Measurements from ENCODE around the gene SHC3. TPM values are rescaled to one million over a fixed set of nuclear protein-coding genes. Genes with fewer than 3 reads are reported as not detected.

Gene SHC3
- total RNA-seq, 2 donors from 2014 or later, result not detected

DNA sequence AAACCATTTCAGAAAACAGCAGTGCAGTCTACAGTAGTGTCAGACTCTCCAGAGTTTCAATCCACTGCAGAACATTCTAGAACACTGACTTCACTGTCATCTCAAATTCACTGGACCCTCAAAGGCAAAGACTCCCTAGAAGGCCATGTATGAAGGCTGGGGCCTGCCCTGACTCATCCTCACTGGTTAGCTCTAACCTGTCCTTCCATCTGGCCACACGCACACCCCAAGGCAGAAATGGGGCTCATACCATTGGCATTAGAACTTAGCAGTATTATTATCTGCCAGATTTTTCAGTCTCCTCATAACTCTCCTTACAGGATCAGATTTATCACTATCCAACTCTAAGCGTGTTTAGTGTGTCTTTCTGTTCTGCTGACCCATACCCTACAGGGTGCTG lies 166.9 kb downstream of the SHC3 start:
- no peak for ATAC-seq (replicated peaks in 1 of 2)
- Mint-ChIP-seq H3K36me3 (ENCODE audit: insufficient read depth in 2 of 2) (no peaks in the 10 kb centered on the region), H3K27me3 (ENCODE audit: low read depth) (peaks cover 14% of the 10 kb centered on the region), H3K4me3 (no peak overlapping the region), H3K9me3 (no peaks in the 10 kb centered on the region), H3K27ac (no peak overlapping the region), H3K4me1 (ENCODE audit: low read depth) (no peaks in the 10 kb centered on the region)
- DNase-seq, result no peak

DNA sequence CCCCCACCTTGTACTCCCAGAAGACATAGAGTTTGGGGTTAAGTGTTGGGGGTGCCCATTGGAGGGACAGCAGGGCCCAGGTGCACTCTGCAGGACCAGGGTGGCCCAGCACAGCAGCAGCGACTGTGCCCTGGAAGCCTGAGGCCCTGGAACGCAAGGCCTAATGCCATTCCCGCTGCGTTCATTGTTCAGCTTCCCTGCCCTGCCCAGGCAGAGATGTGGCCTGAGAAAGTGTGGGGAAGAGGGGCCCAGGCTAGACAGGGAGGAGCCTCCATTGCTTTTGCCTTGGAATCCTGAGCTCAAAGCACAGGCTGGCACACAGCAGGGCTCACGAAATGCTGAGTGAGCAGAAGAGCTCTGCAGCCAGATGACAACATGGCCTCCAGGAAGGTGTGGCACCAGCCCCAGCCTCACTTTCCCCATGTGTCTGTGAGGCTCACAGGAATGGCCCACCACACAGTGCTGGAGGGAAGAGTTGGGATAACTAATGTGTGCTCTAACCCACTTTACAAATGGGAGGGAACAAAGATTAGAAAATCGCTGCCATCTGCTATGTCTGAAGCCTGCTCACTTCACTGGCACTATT lies 168.0 kb downstream of the SHC3 start:
- DNase-seq (no peak), ATAC-seq (replicated peaks in 1 of 2) (no peak)
- Mint-ChIP-seq H3K27ac (no peak overlapping the region), H3K4me3 (no peak overlapping the region), H3K9me3 (no peaks in the 10 kb centered on the region), H3K36me3 (ENCODE audit: insufficient read depth in 2 of 2) (no peaks in the 10 kb centered on the region), H3K27me3 (ENCODE audit: low read depth) (peaks cover 15% of the 10 kb centered on the region), H3K4me1 (ENCODE audit: low read depth) (no peaks in the 10 kb centered on the region)

DNA sequence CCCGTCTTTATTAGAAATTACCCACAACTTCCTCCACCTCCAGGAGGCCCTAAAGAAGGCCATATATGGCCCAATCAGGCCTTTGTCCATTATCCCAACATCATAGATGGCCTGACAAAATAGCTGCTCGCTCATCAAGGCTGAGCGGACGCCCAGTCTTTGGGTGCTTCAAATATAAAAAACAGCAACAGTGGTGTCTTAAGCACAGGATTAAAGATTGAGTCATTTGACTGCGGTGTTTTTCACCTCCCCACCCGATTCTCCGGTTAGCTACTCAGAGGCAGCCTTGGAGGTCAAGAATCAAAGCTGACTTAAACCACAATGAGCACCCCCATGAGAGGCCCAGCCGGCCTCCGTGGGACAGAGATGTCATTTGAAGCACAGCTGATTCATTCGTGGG lies 168.6 kb downstream of the SHC3 start:
- Mint-ChIP-seq H3K27ac (no peak overlapping the region), H3K4me1 (ENCODE audit: low read depth) (no peaks in the 10 kb centered on the region), H3K9me3 (no peaks in the 10 kb centered on the region), H3K27me3 (ENCODE audit: low read depth) (peaks cover 15% of the 10 kb centered on the region), H3K36me3 (ENCODE audit: insufficient read depth in 2 of 2) (no peaks in the 10 kb centered on the region), H3K4me3 (no peak overlapping the region)
- no peak for ATAC-seq (replicated peaks in 1 of 2)
- DNase-seq, result no peak

DNA sequence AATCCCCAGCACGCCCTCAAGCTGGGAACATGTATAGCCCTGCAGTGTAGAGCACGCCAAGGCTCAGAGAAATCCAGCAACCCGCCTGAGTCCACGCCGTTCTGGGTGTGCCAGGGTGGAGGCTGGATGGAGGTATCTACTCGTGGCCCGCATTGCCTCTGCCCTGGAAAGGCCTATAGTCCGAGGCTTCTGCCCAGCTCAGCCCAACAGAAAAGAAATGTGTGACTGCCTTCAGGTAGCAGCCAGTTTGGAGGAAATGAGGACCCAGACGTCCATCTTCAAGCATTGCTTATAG lies 169.1 kb downstream of the SHC3 start:
- no peaks in the 10 kb centered on the region for H3K9me3 Mint-ChIP-seq
- DNase-seq (no peak), ATAC-seq (replicated peaks in 1 of 2) (no peak)
- H3K4me1 Mint-ChIP-seq (ENCODE audit: low read depth), result no peaks in the 10 kb centered on the region
- no peaks in the 10 kb centered on the region for H3K36me3 Mint-ChIP-seq (ENCODE audit: insufficient read depth in 2 of 2)
- H3K4me3 Mint-ChIP-seq, result no peak overlapping the region
- peaks cover 21% of the 10 kb centered on the region for H3K27me3 Mint-ChIP-seq (ENCODE audit: low read depth)
- no peak overlapping the region for H3K27ac Mint-ChIP-seq

DNA sequence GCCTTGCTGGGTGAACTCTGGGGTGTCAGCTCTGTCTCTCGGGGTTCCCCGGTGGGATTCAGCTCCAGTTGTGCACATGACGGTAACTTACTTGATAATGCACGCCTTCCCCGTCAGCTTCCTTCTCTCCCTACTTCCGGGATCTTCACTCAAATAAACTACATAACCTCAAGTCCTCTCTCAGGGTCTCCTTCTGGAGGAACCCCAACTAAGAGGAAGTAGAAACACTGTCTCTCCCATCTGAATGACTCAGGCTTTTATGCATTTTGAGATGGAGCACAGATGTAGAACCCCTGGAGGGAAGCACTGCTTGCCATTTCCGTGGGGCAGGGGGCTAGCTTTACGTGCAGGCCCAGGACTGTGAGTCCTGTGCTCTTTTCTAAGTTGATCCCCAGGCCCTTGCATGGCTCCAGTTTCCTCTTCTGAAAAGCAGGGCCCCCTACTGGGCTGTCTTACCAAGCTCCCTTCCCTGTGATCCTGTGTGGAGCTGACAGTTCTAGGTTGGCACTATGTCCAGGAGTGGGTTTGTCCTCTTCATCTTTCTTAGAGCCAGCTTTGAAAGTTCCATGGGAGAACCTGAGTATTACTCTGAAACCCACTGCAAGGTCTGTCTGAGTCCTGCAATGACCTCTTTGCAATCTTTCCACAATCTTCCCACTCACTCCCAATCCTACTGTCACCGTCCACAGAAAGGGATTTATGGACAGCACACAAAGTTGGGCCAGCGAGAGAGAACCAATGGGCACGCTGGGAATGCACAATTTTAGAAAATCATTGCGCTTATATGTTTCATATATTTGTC lies 169.7 kb downstream of the SHC3 start:
- Mint-ChIP-seq H3K9me3 (no peaks in the 10 kb centered on the region), H3K27me3 (ENCODE audit: low read depth) (peaks cover 24% of the 10 kb centered on the region), H3K4me1 (ENCODE audit: low read depth) (no peaks in the 10 kb centered on the region), H3K27ac (no peak overlapping the region), H3K4me3 (no peak overlapping the region), H3K36me3 (ENCODE audit: insufficient read depth in 2 of 2) (no peaks in the 10 kb centered on the region)
- ATAC-seq (replicated peaks in 1 of 2) (no peak), DNase-seq (no peak)

DNA sequence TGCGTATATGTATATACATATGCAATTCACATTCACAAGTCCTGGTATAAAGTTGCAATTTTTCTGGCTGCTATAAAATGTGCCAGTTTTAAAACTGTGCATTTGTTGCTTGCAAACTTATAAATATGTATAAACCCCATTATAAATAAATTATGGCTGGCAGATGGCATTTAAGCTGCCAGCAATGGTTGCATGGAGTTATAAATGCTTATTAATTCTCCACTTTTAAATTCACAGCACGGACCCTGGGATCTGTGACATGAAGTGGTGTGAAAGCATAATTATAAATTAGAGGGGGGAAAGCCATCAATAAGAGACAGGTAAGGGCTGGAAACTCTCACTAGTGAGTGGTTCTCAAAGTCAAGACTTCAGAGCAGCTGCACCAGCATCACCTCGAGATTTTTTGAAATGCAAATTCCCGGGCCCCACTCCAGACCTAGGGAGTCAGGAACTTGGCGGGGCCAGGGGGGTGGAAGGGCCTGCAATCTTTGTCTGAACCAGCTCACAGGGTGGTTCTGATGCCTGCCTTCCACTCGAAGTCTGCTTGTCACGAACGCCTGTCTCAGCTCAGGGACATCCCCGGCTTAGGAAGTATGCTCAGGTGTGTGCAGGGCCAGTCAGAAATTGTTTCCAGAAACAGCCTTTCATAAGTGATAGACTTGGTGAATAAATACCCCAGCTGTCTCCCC lies 170.4 kb downstream of the SHC3 start:
- H3K9me3 Mint-ChIP-seq, result no peaks in the 10 kb centered on the region
- no peaks in the 10 kb centered on the region for H3K36me3 Mint-ChIP-seq (ENCODE audit: insufficient read depth in 2 of 2)
- no peak overlapping the region for H3K4me3 Mint-ChIP-seq
- no peak for ATAC-seq (replicated peaks in 1 of 2)
- no peaks in the 10 kb centered on the region for H3K4me1 Mint-ChIP-seq (ENCODE audit: low read depth)
- no peak for DNase-seq
- H3K27me3 Mint-ChIP-seq (ENCODE audit: low read depth), result peaks cover 32% of the 10 kb centered on the region
- no peak overlapping the region for H3K27ac Mint-ChIP-seq

DNA sequence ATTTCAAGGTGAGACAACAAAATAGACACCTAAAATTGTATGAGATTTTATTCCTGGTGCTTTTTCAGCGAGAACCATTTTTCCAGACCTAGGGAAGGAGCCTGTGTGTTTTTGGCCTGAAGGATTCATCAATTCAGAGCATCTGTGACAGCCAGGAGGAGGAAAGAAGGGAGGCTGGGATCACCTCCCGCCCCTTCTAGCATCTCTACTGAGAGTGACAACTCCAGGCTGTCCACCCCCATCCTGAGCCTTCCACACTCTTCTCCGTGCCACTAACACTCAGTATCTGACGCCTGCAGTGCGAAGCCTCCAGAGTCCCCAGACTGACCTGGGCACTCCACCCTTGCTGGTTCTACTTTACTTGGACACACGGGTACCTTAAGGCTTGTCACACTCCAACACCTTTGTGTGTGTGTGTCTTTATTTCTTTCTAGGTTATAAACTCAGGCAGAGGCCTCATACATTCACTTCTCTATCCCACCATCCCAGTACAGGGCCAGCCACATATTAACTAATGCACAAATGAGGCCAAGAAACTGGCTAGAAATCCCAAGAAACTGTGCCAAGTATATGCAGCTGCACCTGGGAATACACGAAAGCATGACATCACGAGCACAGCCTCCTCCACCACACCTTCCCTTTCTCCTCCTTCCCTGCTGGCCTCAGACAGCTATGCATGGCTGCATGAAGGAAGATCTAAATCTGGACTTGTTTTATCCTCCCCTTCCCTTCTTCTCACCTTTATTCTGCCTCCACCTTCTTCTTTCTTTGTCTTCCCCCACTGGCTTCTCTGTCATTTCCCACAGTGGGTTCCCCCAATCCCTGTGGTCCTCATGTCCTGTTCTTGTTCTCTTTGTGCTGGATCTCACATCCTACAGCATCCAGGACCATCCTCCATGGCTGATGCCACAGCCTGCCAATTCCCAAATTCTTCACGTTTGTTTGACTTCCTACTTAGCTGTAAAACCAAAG lies 171.3 kb downstream of the SHC3 start:
- H3K4me1 Mint-ChIP-seq (ENCODE audit: low read depth), result no peaks in the 10 kb centered on the region
- H3K9me3 Mint-ChIP-seq, result no peaks in the 10 kb centered on the region
- ATAC-seq (replicated peaks in 1 of 2), result no peak
- H3K36me3 Mint-ChIP-seq (ENCODE audit: insufficient read depth in 2 of 2), result no peaks in the 10 kb centered on the region
- DNase-seq, result no peak
- no peak overlapping the region for H3K4me3 Mint-ChIP-seq
- no peak overlapping the region for H3K27ac Mint-ChIP-seq
- H3K27me3 Mint-ChIP-seq (ENCODE audit: low read depth), result peaks cover 41% of the 10 kb centered on the region

DNA sequence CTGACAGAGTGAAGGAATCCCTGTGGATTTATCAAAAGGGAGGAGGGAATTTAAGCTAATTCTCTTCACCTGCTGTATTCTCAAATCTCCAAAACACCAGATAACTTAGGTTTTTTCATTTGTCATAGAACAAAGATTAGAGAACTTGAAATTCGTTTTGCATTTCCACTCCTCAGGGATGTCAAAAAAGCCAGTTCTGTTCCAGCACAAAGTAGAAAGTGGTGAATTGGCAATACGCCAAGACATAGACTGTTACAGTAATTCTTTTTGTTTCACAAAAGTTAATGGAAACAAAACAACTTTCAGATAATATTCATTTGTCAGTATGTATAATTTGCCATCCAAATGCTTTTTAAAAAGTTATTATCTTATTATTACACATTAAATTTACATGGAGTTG lies 172.4 kb downstream of the SHC3 start:
- ATAC-seq (replicated peaks in 1 of 2), result no peak
- peaks cover 4% of the 10 kb centered on the region for H3K4me1 Mint-ChIP-seq (ENCODE audit: low read depth)
- peaks cover 49% of the 10 kb centered on the region for H3K27me3 Mint-ChIP-seq (ENCODE audit: low read depth)
- no peak overlapping the region for H3K27ac Mint-ChIP-seq
- no peaks in the 10 kb centered on the region for H3K9me3 Mint-ChIP-seq
- H3K4me3 Mint-ChIP-seq, result no peak overlapping the region
- no peak for DNase-seq
- H3K36me3 Mint-ChIP-seq (ENCODE audit: insufficient read depth in 2 of 2), result no peaks in the 10 kb centered on the region

DNA sequence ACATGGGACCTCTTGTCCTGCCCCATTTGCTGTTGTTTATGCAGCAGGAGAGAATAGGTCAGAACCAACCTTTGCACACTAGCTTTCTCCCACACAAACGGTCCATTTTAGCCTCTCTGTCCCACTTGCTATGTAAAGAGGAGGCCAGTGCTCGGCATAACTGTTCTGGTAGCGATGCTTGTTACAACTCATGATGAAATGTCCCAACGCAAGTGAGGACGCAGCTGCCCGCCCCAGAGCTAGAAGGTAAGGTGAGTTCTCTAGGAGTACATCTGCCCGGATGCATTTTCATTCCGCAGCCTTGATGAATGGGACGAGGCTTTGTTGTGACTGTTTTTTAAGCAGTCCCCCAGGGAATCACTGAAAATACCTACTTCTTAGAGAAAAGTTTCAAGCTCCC lies 173.3 kb downstream of the SHC3 start:
- no peak for ATAC-seq (replicated peaks in 1 of 2)
- H3K36me3 Mint-ChIP-seq (ENCODE audit: insufficient read depth in 2 of 2), result no peaks in the 10 kb centered on the region
- no peaks in the 10 kb centered on the region for H3K9me3 Mint-ChIP-seq

DNA sequence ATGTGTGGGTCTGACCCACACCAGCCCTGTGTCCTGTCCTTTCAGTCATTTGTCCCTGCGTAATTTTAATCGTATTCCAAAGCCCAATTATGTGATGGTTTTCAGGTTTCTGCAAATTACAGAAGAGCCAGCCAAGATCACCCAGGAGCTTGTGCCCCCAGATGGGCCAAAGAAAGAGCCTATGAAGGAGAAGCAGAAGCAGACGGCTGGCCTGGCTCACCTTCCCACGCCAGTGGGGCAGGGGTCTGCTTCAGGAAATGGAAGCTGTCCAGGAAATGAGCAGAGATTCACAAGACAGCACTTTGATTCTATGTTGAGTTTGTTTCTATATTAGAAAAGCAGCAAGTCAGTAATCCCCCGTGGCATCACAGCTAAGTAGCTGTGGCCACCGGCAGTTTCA lies 175.6 kb downstream of the SHC3 start:
- Mint-ChIP-seq H3K4me1 (ENCODE audit: low read depth) (peaks cover 11% of the 10 kb centered on the region), H3K36me3 (ENCODE audit: insufficient read depth in 2 of 2) (no peaks in the 10 kb centered on the region), H3K4me3 (no peak overlapping the region), H3K9me3 (no peaks in the 10 kb centered on the region), H3K27me3 (ENCODE audit: low read depth) (peaks cover 43% of the 10 kb centered on the region), H3K27ac (no peak overlapping the region)
- DNase-seq (no peak), ATAC-seq (replicated peaks in 1 of 2) (no peak)

More for the DNA sequence above, 173.3 kb downstream of the SHC3 start:
- H3K27me3 Mint-ChIP-seq (ENCODE audit: low read depth), result peaks cover 49% of the 10 kb centered on the region
- DNase-seq, result no peak
- H3K27ac Mint-ChIP-seq, result no peak overlapping the region
- H3K4me1 Mint-ChIP-seq (ENCODE audit: low read depth), result peaks cover 11% of the 10 kb centered on the region
- no peak overlapping the region for H3K4me3 Mint-ChIP-seq

DNA sequence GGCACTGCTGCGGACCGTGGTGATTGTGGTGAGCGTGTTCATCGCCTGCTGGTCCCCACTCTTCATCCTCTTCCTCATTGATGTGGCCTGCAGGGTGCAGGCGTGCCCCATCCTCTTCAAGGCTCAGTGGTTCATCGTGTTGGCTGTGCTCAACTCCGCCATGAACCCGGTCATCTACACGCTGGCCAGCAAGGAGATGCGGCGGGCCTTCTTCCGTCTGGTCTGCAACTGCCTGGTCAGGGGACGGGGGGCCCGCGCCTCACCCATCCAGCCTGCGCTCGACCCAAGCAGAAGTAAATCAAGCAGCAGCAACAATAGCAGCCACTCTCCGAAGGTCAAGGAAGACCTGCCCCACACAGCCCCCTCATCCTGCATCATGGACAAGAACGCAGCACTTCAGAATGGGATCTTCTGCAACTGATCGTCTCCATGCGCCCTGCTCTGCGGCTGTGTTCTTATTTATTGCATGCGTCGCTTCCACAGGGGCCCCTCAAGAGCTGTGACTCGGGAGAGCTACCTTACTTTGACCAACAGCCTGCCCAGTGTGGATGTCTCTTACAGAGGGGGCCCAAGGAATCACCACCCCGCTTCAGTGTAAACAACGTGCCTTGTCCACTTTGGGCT lies 176.6 kb downstream of the SHC3 start:
- Mint-ChIP-seq H3K9me3 (no peaks in the 10 kb centered on the region), H3K4me3 (no peak overlapping the region), H3K27ac (no peak overlapping the region), H3K36me3 (ENCODE audit: insufficient read depth in 2 of 2) (no peaks in the 10 kb centered on the region), H3K27me3 (ENCODE audit: low read depth) (peaks cover 43% of the 10 kb centered on the region), H3K4me1 (ENCODE audit: low read depth) (peaks cover 11% of the 10 kb centered on the region)
- DNase-seq (no peak), ATAC-seq (replicated peaks in 1 of 2) (no peak)

DNA sequence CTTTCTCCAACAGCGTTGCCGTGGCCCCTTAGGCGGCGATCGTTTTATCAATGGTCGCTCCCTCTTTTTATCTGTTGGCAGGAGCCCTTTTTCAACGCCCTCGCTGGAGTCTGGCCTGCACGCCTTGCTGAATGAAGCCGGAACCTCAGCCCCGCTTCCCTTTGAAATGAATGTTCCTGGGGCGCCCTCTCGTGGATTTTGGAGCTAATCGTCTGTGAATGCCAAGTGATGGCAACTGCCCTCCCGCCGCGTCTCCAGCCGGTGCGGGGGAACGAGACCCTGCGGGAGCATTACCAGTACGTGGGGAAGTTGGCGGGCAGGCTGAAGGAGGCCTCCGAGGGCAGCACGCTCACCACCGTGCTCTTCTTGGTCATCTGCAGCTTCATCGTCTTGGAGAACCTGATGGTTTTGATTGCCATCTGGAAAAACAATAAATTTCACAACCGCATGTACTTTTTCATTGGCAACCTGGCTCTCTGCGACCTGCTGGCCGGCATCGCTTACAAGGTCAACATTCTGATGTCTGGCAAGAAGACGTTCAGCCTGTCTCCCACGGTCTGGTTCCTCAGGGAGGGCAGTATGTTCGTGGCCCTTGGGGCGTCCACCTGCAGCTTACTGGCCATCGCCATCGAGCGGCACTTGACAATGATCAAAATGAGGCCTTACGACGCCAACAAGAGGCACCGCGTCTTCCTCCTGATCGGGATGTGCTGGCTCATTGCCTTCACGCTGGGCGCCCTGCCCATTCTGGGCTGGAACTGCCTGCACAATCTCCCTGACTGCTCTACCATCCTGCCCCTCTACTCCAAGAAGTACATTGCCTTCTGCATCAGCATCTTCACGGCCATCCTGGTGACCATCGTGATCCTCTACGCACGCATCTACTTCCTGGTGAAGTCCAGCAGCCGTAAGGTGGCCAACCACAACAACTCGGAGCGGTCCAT lies 177.4 kb downstream of the SHC3 start:
- Mint-ChIP-seq H3K27me3 (ENCODE audit: low read depth) (peaks cover 43% of the 10 kb centered on the region), H3K4me3 (no peak overlapping the region), H3K4me1 (ENCODE audit: low read depth) (peaks cover 11% of the 10 kb centered on the region), H3K27ac (no peak overlapping the region), H3K9me3 (no peaks in the 10 kb centered on the region), H3K36me3 (ENCODE audit: insufficient read depth in 2 of 2) (no peaks in the 10 kb centered on the region)
- ATAC-seq (replicated peaks in 1 of 2), result peak; percentile 71 to 76
- DNase-seq, result peak; percentile 82 to 85
